WTC11 (cell line): ENCODE results near the gene TPK1. TPM values are rescaled to one million over a fixed set of nuclear protein-coding genes. Genes with fewer than 3 reads are reported as not detected.

Experiments
- ATAC-seq: fragments of 200-7000 bp; cut with Tn5 transposase; 2 replicates; pipeline ENCODE4 v1.10.0; 2021; ENCODE audit warnings: mild to moderate bottlenecking, moderate library complexity
- CTCF ChIA-PET: fragments of 300-600 bp; sonication (Branson Sonifier 250); formaldehyde crosslinking; loops from one replicate; lab custom pipeline; 2021; ENCODE audit warnings: antibody characterized with exemption; lab: Charles Lee
- POLR2A ChIA-PET: fragments of 350-600 bp; sonication (Branson Sonifier 250); formaldehyde crosslinking; loops from one replicate; lab custom pipeline; 2021; ENCODE audit warnings: antibody characterized with exemption; lab: Charles Lee
- DNase-seq: peaks from one replicate; pipeline ENCODE4 v3.0.0; 2021; ENCODE audit warnings: low spot score
- H3K27ac Mint-ChIP-seq: 2 replicates; pipeline ENCODE4 v1.8.0; 2021; ENCODE audit warnings: mixed read lengths
- H3K27me3 Mint-ChIP-seq: 2 replicates; pipeline ENCODE4 v1.8.0; 2021; ENCODE audit warnings: low read depth, mild to moderate bottlenecking, moderate library complexity, mixed read lengths
- H3K36me3 Mint-ChIP-seq: 2 replicates; pipeline ENCODE4 v1.8.0; 2021; ENCODE audit warnings: mixed read lengths
- H3K4me1 Mint-ChIP-seq: 2 replicates; pipeline ENCODE4 v1.8.0; 2022; ENCODE audit warnings: mixed read lengths
- H3K4me3 Mint-ChIP-seq: 2 replicates; pipeline ENCODE4 v1.8.0; 2021; ENCODE audit warnings: mild to moderate bottlenecking, moderate library complexity, mixed read lengths
- H3K9me3 Mint-ChIP-seq: 2 replicates; pipeline ENCODE4 v1.8.0; 2021; ENCODE audit warnings: mixed read lengths
- ELF4 ChIP-seq: sonication (generic); formaldehyde crosslinking; IDR thresholded peaks from 2 replicates; pipeline ENCODE4 v1.8.1; 2022; ENCODE audit warnings: low read depth, mild to moderate bottlenecking, moderate library complexity, missing genetic modification reagents
- JAZF1 ChIP-seq: fragments of 250-450 bp; sonication (Bioruptor Pico); IDR thresholded peaks from 2 replicates; pipeline ENCODE4 v1.9.0; 2021; ENCODE audit warnings: moderate library complexity, mild to moderate bottlenecking, inconsistent platforms
- NFATC4 ChIP-seq: fragments of 250-450 bp; sonication (Bioruptor Pico); IDR thresholded peaks from 2 replicates; pipeline ENCODE4 v1.9.0; 2021; ENCODE audit warnings: mild to moderate bottlenecking
- NR2C2 ChIP-seq: sonication (generic); formaldehyde crosslinking; IDR thresholded peaks from 2 replicates; pipeline ENCODE4 v1.8.0; 2022; ENCODE audit warnings: mild to moderate bottlenecking, missing genetic modification reagents
- ZNF263 ChIP-seq: sonication (generic); formaldehyde crosslinking; IDR thresholded peaks from 2 replicates; pipeline ENCODE4 v1.8.1; 2022; ENCODE audit warnings: low read depth, mild to moderate bottlenecking, moderate library complexity, missing genetic modification reagents
- ZNF396 ChIP-seq: fragments of 250-450 bp; sonication (Bioruptor Pico); IDR thresholded peaks from 2 replicates; pipeline ENCODE4 v1.8.0; 2021; ENCODE audit warnings: mild to moderate bottlenecking, moderate library complexity, borderline replicate concordance
- ZNF416 ChIP-seq: fragments of 250-450 bp; sonication (Bioruptor Pico); IDR thresholded peaks from 2 replicates; pipeline ENCODE4 v1.9.0; 2021; ENCODE audit warnings: mild to moderate bottlenecking, inconsistent platforms
- total RNA-seq: library from RNA; stranded (reverse); gene quantifications from 3 replicates; pipeline ENCODE4 v1.2.3, GENCODE V29; 2021
- TF ChIP-seq, protein P1 (sequence below): sonication (generic); formaldehyde crosslinking; IDR thresholded peaks from 2 replicates; pipeline ENCODE4 v1.8.0; 2022; ENCODE audit warnings: missing genetic modification reagents
- TF ChIP-seq, protein P2 (sequence below): fragments of 250-450 bp; sonication (Bioruptor Pico); conservative IDR thresholded peaks from 2 replicates; pipeline ENCODE4 v1.9.0; 2021; ENCODE audit warnings: mild to moderate bottlenecking
- TF ChIP-seq, protein P3 (sequence below): sonication (generic); formaldehyde crosslinking; IDR thresholded peaks from 2 replicates; pipeline ENCODE4 v1.8.0; 2022; ENCODE audit warnings: mild to moderate bottlenecking, missing genetic modification reagents
- TF ChIP-seq, protein P4 (sequence below): sonication (generic); formaldehyde crosslinking; conservative IDR thresholded peaks from 2 replicates; pipeline ENCODE4 v1.8.1; 2023; ENCODE audit warnings: mild to moderate bottlenecking, low read depth, missing genetic modification reagents, moderate library complexity
- TF ChIP-seq, protein P5 (sequence below): sonication (generic); formaldehyde crosslinking; IDR thresholded peaks from 2 replicates; pipeline ENCODE4 v1.8.1; 2023; ENCODE audit warnings: mild to moderate bottlenecking, missing genetic modification reagents
- TF ChIP-seq, protein P6 (sequence below): sonication (generic); formaldehyde crosslinking; IDR thresholded peaks from 2 replicates; pipeline ENCODE4 v1.8.0; 2023; ENCODE audit warnings: mild to moderate bottlenecking, missing genetic modification reagents
- TF ChIP-seq, protein P7 (sequence below): sonication (generic); formaldehyde crosslinking; IDR thresholded peaks from 2 replicates; pipeline ENCODE4 v1.8.0; 2022; ENCODE audit warnings: mild to moderate bottlenecking, missing genetic modification reagents
- TF ChIP-seq, protein P8 (sequence below): sonication (generic); formaldehyde crosslinking; IDR thresholded peaks from 2 replicates; pipeline ENCODE4 v1.8.1; 2023; ENCODE audit warnings: mild to moderate bottlenecking, missing genetic modification reagents

TPK1 gene
- total RNA-seq, 1 experiment from 2014 or later = 2.7 TPM

DNA sequence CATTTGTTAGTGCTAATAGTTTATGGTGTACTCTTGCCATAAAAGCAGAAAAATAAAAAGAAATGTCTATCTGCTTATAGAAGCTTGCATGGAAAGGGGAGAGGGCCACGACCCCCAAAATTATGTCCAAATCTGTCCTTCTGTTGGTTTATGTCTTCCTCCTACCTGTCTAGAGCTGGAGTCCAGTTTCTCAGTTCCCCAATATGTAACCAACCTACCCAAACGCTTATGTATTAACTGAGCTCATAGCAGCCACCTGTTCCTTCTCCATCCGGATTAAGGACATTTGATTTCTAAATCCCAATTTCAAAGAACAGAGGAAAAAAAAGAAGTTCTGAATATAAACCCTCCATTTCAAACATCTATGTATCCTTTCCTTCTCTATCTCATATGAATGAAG lies 30.3 kb upstream of the TPK1 start (continued):
- TF ChIP-seq, protein P1, sequence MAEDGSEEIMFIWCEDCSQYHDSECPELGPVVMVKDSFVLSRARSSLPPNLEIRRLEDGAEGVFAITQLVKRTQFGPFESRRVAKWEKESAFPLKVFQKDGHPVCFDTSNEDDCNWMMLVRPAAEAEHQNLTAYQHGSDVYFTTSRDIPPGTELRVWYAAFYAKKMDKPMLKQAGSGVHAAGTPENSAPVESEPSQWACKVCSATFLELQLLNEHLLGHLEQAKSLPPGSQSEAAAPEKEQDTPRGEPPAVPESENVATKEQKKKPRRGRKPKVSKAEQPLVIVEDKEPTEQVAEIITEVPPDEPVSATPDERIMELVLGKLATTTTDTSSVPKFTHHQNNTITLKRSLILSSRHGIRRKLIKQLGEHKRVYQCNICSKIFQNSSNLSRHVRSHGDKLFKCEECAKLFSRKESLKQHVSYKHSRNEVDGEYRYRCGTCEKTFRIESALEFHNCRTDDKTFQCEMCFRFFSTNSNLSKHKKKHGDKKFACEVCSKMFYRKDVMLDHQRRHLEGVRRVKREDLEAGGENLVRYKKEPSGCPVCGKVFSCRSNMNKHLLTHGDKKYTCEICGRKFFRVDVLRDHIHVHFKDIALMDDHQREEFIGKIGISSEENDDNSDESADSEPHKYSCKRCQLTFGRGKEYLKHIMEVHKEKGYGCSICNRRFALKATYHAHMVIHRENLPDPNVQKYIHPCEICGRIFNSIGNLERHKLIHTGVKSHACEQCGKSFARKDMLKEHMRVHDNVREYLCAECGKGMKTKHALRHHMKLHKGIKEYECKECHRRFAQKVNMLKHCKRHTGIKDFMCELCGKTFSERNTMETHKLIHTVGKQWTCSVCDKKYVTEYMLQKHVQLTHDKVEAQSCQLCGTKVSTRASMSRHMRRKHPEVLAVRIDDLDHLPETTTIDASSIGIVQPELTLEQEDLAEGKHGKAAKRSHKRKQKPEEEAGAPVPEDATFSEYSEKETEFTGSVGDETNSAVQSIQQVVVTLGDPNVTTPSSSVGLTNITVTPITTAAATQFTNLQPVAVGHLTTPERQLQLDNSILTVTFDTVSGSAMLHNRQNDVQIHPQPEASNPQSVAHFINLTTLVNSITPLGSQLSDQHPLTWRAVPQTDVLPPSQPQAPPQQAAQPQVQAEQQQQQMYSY (CRISPR knock-in tag) = no peak
- TF ChIP-seq NFATC4 (CRISPR knock-in tag) = no peak
- no peak for TF ChIP-seq ZNF263 (CRISPR knock-in tag)
- TF ChIP-seq JAZF1 = no peak
- TF ChIP-seq, protein P2, sequence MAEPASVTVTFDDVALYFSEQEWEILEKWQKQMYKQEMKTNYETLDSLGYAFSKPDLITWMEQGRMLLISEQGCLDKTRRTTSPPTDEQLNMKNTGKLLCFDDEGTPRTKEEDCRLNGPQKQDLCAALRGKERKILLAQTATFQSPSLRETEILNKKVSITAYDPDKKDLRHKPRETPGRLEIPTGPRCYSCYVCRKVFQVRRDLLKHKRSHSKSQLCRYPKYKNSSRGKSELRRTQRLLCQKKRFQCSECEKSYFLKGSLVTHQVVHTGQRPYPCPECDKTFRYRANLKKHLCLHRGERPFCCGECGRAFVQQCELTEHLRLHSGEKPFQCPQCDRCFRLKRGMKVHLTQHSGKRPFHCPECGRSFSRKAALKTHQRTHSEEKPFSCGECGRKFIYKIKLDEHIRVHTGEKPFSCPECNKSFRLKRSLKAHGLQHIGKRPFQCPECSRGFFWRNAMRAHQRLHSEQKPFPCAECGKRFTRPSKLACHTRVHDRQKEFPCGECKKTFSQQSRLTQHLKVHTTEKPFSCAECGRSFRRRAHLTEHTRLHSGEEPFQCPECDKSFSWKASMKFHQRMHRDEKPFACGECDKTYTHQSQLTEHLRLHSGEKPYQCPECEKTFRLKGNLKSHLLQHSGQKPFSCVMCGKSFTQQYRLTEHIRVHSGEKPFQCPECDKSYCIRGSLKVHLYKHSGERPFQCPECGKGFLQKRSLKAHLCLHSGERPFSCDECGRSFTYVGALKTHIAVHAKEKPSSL = no peak
- TF ChIP-seq, protein P3, sequence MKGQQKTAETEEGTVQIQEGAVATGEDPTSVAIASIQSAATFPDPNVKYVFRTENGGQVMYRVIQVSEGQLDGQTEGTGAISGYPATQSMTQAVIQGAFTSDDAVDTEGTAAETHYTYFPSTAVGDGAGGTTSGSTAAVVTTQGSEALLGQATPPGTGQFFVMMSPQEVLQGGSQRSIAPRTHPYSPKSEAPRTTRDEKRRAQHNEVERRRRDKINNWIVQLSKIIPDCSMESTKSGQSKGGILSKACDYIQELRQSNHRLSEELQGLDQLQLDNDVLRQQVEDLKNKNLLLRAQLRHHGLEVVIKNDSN (CRISPR knock-in tag) = no peak
- TF ChIP-seq, all 79 proteins: peak for 0

DNA sequence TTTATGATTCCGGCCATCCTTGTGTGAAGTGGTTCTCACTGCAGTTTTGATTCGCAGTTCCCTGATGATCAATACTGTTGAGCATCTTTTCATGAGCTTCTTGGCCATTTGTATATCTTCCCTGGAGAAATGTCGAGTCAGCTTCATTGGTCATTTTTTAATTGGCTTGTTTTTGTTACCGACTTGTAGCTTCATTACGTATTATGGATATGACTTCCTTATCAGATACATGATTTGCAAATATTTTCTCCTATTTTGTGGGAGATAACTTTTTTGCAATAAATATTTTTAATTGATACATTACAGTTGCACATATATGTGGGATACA lies 27.4 kb upstream of the TPK1 start:
- Mint-ChIP-seq H3K36me3 (no peaks in the 10 kb centered on the region), H3K4me1 (peaks cover 6% of the 10 kb centered on the region), H3K27me3 (no peaks in the 10 kb centered on the region), H3K9me3 (no peaks in the 10 kb centered on the region), H3K27ac (no peak overlapping the region), H3K4me3 (no peak overlapping the region)
- ATAC-seq (no peak), DNase-seq (no peak)
- CTCF ChIA-PET = no interaction called here
- TF ChIP-seq ELF4 (CRISPR knock-in tag) (no peak), NR2C2 (no peak), ZNF416 (CRISPR knock-in tag) (no peak), ZNF396 (CRISPR knock-in tag) (no peak)
- TF ChIP-seq, protein P4, sequence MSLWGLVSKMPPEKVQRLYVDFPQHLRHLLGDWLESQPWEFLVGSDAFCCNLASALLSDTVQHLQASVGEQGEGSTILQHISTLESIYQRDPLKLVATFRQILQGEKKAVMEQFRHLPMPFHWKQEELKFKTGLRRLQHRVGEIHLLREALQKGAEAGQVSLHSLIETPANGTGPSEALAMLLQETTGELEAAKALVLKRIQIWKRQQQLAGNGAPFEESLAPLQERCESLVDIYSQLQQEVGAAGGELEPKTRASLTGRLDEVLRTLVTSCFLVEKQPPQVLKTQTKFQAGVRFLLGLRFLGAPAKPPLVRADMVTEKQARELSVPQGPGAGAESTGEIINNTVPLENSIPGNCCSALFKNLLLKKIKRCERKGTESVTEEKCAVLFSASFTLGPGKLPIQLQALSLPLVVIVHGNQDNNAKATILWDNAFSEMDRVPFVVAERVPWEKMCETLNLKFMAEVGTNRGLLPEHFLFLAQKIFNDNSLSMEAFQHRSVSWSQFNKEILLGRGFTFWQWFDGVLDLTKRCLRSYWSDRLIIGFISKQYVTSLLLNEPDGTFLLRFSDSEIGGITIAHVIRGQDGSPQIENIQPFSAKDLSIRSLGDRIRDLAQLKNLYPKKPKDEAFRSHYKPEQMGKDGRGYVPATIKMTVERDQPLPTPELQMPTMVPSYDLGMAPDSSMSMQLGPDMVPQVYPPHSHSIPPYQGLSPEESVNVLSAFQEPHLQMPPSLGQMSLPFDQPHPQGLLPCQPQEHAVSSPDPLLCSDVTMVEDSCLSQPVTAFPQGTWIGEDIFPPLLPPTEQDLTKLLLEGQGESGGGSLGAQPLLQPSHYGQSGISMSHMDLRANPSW (CRISPR knock-in tag) = no peak
- TF ChIP-seq, protein P5, sequence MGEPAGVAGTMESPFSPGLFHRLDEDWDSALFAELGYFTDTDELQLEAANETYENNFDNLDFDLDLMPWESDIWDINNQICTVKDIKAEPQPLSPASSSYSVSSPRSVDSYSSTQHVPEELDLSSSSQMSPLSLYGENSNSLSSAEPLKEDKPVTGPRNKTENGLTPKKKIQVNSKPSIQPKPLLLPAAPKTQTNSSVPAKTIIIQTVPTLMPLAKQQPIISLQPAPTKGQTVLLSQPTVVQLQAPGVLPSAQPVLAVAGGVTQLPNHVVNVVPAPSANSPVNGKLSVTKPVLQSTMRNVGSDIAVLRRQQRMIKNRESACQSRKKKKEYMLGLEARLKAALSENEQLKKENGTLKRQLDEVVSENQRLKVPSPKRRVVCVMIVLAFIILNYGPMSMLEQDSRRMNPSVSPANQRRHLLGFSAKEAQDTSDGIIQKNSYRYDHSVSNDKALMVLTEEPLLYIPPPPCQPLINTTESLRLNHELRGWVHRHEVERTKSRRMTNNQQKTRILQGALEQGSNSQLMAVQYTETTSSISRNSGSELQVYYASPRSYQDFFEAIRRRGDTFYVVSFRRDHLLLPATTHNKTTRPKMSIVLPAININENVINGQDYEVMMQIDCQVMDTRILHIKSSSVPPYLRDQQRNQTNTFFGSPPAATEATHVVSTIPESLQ (CRISPR knock-in tag) = no peak
- TF ChIP-seq, protein P6, sequence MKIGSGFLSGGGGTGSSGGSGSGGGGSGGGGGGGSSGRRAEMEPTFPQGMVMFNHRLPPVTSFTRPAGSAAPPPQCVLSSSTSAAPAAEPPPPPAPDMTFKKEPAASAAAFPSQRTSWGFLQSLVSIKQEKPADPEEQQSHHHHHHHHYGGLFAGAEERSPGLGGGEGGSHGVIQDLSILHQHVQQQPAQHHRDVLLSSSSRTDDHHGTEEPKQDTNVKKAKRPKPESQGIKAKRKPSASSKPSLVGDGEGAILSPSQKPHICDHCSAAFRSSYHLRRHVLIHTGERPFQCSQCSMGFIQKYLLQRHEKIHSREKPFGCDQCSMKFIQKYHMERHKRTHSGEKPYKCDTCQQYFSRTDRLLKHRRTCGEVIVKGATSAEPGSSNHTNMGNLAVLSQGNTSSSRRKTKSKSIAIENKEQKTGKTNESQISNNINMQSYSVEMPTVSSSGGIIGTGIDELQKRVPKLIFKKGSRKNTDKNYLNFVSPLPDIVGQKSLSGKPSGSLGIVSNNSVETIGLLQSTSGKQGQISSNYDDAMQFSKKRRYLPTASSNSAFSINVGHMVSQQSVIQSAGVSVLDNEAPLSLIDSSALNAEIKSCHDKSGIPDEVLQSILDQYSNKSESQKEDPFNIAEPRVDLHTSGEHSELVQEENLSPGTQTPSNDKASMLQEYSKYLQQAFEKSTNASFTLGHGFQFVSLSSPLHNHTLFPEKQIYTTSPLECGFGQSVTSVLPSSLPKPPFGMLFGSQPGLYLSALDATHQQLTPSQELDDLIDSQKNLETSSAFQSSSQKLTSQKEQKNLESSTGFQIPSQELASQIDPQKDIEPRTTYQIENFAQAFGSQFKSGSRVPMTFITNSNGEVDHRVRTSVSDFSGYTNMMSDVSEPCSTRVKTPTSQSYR (CRISPR knock-in tag) = no peak
- TF ChIP-seq, protein P7, sequence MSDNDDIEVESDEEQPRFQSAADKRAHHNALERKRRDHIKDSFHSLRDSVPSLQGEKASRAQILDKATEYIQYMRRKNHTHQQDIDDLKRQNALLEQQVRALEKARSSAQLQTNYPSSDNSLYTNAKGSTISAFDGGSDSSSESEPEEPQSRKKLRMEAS = no peak
- TF ChIP-seq, protein P8, sequence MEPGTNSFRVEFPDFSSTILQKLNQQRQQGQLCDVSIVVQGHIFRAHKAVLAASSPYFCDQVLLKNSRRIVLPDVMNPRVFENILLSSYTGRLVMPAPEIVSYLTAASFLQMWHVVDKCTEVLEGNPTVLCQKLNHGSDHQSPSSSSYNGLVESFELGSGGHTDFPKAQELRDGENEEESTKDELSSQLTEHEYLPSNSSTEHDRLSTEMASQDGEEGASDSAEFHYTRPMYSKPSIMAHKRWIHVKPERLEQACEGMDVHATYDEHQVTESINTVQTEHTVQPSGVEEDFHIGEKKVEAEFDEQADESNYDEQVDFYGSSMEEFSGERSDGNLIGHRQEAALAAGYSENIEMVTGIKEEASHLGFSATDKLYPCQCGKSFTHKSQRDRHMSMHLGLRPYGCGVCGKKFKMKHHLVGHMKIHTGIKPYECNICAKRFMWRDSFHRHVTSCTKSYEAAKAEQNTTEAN = no peak
- POLR2A ChIA-PET = no interaction called here
